ENCODE data around the gene RUFY1.
"Not testable (repeated sequence)": the region's sequence is repeated elsewhere in the genome, so short reads cannot be mapped to it uniquely, and the experiment has no call there.

Gene RUFY1

DNA sequence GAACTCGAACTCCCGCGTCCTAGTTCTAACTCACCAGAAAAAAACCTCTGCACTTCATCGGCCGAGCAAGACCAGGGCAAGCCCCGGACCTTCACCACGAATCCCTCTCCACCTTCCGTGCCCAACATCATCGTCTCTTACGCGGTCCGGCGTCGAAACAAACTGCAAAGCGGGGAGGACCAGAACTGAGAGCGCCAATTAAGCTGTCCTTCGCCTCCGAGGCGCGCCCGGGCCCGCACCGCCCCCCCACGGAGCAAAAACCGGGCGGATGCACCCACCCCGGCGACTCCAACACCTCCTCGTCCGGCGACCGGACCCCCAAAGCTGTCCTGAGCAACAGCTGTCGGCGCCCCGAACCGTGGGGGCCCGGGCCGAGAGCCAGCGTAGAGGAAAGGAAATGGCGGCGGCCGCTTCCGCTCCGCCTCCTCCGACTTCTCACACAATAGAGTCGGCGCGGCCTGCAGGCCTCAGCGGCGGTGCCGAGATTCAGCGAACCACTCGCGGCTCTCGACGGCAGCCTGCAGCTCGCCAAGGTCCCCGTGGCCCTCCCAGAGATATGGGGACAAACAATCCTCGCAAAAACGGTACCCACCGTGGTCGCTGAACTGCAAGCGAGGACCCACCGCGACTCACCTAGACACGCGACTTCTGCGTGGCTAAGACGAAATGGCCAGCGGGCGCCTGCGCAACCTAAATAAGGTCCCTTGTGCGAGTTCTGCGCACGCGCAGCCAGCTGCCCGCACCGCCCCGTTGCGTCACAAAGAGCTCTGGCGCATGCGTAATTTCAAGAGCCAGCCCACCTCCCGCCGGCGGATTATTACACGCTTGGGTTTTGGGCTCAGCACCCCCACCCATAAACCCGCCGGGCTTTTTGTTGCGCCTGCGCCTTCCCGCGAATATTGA lies 72.9 kb downstream of the RUFY1 start, which contains the start of gene HNRNPH1:
Gene HNRNPH1, minus strand, starts transcription at position 669 of the 903 bp plus-strand sequence. Its CDS starts 538 bp downstream, at position 131.
- DNase-seq, result peak; percentile 99

DNA sequence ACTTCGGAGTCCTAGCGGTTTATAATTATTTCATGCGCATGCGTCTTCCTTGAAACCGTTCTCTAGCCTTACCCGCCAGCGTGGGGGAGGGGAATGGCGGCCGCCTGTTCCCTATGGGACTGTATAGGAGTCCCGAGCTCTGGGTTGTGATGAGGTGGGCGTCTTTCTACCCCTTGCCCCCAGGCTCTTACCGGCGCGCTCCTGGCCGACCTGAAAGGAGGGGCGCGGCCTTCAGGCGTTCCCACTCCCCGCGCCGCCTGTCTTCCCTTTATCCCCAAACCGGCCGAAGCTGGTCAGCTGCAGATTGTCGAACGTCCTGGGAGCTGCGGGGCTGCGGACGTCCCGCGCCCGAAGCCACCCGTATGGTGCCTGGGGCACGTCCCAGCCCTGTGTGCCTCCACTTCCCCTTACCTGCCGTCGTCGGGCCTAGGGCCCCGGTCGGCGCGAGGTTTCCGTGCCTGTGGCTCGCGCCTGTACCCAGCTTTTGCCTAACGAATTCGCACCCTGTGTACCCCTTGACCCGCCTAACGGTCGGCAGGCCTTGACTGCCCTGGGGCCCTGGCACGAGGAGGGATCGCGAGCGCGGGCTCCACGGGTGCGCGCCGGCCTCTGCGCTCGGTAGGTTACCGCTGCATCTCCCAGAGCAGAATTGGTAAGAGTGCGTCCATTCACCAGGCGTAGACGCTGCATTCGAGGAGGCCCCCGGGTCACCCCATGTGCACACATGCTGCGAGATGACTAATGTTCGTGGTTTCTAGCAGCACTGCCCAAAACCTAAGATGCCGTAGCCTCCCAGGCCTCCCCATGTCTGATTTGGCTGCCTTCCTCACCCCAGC lies 73.8 kb downstream of the RUFY1 start:
- DNase-seq, result peak; percentile 80

DNA sequence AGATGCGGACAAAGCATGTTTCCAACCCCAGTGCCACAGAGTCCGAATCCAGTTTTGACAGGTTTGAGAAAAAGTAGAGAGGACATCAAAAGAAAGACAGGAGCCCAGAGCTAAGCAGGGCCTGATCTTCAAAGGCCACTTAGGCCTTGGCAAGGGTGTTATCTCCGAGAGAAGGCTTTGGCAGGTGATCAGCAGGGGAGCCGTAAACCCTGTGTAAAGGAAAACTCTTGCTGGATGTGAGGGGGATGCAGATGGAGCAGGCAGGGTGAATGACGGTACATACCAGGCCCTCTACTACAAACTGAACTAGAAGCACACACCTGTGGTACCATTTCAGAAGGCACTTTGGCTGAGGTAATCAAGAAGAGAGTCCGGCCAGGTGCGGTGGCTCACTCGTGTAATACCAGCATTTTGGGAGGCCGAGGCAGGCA lies 74.5 kb downstream of the RUFY1 start:
- DNase-seq, result no peak

DNA sequence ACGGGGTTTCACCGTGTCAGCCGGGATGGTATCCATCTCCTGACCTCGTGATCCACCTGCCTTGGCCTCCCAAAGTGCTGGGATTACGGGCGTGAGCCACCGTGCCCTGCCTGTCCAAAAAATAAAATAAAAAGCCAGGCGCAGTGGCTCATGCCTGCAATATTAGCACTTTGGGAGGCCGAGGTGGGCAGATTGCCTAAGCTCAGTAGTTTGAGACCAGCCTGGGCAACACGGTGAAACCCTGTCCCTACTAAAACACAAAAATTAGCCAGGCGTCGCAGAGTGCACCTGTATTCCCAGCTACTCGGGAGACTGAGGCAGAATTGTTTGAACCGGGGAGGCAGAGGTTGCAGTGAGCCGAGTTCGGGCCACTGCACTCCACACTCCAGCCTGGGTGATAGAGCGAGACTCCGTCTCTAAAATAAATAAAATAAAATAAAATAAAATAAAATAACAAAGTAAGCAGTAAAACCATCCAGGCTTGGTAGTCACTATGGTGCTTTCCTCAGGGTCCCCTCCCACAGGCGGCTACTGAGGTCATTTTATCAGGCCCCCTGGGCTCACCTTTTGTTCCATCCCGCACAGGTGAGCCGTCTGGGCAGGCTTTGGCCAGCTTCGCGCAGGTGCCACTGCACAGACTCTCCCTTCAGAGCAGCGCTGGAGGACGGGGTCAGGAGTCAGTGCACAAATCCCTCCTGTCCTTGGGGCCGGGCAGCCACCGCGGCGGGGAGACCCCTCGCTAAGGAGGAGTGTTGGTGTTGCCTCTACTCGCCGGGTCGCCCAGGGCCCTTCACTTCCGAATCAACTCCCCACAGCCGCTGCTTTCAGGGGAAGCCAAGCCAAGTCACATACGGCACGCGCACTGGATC lies 83.4 kb downstream of the RUFY1 start:
- DNase-seq, result not testable (repeated sequence)

DNA sequence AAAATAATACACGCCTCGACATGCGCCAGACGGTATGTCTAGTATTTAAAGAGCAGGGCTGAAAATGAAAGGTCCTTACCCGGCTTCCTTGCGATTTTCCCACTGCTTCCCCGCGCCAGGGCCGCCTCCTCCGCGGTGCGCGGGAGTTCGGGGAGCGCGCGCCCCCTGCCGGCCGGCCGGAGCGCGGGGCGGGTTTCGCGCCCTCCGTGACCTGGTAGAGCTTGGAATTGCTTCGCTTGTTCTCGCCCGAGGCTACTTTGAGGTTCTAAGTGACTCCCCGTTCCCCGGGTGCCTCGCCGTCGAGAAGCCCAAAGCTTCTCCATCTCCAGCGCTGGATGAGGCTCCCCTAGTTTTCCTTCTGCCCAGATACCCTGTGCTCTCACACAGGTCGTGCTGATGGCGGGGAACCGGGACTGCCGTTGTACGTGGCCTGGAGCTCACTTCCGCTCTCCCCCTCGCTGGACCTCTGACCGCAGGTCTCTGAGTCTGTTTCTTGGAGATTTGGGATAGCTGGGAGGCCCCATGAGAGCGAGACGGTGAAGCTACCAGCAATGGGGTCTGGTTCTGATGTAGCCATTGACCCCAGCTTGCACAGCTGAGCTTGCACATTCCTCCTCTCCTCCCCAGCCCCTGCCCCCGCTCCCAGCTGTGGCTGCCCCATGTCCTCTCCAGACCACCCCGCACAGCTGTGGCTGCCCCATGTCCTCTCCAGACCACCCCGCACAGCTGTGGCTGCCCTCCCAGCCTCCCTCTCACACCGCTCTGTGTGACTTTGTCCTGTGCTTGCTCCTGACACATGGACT lies 84.2 kb downstream of the RUFY1 start:
- DNase-seq, result not testable (repeated sequence)

DNA sequence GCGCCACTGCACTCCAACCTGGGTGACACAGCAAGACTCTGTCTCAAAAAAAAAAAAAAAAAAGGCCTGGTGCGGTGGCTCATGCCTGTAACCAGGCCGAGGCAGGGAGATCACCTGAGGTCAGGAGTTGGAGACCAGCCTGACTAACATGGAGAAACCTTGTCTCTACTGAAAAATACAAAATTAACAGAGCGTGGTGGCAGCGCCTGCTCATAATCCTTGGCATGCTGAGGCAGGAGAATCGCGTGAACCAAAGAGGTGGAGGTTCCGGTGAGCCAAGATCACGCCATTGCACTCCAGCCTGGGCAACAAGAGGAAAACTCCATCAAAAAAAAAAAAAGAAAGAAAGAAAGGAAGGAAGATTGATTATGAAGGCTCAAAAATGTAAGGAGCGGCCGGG lies 88.9 kb downstream of the RUFY1 start:
- DNase-seq, result not testable (repeated sequence)

DNA sequence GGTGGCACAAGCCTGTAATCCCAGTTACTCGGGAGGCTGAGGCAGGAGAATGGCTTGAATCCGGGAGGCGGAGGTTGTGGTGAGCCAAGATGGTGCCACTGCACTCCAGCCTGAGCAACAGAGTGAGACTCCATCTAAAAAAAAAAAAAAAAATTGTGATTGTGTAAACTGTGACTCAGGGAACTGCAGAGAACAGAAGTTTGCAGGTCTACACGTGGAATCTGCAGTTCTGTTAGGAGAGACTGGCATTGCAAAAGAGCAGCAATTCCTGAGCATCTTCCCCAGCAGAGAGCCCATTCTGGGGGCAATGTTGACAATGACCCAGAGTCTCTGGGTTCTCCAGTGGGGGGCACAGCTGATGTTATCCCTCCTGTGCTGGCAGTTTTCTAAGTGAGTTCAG lies 91.4 kb downstream of the RUFY1 start:
- DNase-seq, result not testable (repeated sequence)

DNA sequence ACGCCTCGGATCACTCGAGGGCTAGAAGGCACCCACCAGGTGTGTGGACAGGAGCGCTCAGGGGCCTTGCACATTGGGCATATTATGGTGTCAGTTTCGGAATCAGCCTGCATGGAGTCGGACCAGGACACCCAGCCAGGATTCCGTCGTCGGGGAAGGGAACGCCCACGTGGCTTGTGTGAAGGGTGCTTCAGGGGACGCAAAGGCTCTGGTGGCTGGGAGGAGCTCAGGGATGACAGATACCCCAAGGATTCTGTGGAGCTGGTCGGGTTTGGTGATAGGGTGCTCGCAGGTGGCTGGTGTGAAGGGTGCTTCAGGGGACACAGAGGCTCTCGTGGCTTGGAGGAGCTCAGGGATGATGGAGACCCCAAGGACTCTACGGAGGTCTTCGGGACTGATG lies 92.3 kb downstream of the RUFY1 start:
- DNase-seq, result not testable (repeated sequence)

DNA sequence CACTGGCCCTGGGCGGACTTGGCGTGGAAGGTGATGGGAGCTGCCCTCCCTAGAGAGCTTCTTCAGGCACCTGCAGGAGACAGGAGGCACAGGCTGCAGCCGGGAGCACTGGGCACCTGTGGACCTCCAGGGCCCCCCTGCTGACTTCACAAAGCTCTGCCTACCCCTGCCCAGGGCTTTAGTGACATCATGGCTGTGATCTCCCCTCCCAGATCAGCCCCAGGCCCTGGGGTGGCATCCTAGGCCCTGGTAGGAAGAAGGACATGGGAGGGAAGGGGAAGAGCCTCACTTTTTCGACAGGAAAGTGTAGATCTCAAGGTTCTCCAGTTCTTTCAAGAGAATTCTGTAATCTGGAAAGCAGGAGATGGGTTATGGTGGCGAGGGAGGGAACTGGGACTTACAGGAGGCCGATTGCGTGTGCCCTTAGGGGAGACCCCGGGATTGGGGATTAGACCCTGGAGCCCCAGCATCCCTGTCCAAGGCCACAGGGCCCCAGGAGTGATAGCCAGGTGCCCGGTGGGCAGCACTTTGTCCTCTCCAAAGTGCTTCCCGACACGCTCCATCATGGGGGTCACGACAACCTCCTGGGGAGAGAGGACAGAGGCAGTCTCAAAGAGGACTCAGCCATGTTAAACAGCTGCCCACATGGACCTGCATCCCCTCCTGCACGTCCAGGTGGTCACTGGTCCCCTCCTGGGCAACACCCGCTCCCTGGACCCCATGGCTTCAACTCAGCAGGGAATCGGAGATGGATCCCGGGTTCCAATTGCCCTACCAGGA lies 93.0 kb downstream of the RUFY1 start:
- not testable (repeated sequence) for DNase-seq

DNA sequence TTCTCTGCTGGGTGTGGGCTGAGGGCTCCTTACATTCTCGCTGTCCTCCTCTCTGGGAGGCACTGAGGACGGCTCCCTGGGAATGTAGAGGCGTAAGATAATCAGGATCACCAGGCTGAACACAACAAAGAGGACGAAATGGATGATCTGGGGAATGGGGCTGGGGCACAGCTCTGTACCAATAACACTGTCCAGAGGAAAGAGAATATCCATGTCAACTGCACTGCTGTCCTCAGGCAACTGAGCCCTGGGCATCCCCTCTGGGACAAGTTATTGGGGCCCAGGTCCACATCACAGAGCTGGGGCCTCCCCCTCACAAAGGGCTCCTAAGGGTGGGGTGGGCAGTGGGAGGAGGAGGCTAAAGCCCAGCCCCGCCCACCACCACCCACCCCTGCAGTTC lies 94.4 kb downstream of the RUFY1 start:
- DNase-seq, result not testable (repeated sequence)

DNA sequence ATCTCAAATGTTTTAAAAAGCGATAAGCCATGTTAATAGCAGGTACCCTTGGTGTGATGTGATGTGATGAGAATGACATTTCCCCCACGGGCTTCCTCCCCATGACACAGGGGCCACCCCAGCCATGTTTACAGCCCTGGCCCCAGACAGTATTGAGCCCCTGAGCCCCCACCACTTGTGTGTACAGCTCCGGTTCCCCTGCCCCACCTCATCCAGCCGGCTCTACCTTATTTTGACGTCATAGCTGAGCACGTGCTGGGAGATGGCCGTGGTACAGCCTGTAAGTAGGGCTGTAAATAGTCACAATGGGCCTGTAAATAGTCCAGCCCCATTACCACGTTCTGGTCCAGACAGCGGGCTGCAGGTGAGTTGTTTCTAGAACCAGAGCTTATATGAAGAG lies 98.1 kb downstream of the RUFY1 start:
- DNase-seq, result no peak

DNA sequence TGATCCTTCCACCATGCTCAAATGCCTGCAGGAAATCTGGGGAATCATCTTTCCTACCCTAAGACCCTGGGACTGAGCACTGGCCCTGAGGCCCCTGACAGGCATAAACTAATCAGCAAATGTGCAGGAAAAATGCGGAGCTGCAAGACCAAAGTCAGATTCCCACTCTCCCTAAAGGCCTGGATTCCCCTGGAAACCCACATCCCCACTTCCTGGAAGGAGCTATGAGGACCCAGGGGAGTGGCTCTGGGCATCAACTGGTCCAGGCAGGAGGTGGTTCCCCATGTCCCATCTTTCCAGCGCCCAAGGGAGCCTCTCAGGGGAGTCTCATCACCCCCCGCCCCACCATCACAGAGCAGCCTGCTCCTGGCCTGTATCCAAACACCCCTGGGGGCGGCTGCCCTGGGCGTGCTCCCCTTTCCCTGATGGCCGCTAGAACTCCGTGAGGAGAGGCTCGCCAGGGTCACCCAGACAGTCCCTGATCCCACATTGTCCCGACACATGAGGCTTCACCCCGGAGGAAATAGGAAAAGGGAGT lies 98.9 kb downstream of the RUFY1 start:
- not testable (repeated sequence) for DNase-seq

DNA sequence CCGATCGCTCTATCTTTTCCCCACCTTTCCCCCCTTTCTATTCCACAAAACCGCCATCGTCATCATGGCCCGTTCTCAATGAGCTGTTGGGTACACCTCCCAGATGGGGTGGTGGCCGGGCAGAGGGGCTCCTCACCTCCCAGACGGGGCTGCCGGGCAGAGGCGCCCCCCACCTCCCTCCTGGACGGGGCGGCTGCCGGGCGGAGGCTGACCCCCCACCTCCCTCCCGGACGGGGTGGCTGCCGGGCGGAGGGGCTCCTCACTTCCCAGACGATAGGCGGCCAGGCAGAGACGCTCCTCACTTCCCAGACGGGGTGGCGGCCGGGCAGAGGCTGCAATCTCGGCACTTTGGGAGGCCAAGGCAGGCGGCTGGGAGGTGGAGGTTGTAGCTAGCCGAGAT lies 99.9 kb downstream of the RUFY1 start:
- DNase-seq, result not testable (repeated sequence)

DNA sequence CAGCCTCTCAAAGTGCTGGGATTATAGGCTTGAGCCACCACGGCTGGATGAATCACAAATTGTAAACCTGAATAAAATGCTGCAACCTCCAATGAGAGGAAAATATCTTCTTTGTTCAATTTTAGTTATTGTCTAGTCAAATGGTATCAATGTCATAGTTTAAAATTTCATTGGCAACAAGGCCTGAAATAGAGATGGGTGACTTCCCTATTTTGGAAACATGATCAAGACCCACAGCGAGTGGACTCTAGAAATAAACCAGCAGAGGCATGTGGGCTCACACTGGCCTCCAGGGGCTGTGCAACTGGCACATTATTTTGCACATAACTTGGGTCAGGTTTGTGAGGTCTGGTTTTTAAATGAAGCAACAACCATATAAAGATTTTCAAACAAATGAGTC lies 102.8 kb downstream of the RUFY1 start:
- not testable (repeated sequence) for DNase-seq

DNA sequence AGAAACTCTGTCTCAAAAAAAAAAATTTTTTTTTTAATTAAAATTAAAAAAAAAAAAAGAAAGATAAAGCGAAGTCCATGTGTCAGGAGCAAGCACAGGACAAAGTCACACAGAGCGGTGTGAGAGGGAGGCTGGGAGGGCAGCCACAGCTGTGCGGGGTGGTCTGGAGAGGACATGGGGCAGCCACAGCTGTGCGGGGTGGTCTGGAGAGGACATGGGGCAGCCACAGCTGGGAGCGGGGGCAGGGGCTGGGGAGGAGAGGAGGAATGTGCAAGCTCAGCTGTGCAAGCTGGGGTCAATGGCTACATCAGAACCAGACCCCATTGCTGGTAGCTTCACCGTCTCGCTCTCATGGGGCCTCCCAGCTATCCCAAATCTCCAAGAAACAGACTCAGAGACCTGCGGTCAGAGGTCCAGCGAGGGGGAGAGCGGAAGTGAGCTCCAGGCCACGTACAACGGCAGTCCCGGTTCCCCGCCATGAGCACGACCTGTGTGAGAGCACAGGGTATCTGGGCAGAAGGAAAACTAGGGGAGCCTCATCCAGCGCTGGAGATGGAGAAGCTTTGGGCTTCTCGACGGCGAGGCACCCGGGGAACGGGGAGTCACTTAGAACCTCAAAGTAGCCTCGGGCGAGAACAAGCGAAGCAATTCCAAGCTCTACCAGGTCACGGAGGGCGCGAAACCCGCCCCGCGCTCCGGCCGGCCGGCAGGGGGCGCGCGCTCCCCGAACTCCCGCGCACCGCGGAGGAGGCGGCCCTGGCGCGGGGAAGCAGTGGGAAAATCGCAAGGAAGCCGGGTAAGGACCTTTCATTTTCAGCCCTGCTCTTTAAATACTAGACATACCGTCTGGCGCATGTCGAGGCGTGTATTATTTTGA lies 107.2 kb downstream of the RUFY1 start:
- not testable (repeated sequence) for DNase-seq

DNA sequence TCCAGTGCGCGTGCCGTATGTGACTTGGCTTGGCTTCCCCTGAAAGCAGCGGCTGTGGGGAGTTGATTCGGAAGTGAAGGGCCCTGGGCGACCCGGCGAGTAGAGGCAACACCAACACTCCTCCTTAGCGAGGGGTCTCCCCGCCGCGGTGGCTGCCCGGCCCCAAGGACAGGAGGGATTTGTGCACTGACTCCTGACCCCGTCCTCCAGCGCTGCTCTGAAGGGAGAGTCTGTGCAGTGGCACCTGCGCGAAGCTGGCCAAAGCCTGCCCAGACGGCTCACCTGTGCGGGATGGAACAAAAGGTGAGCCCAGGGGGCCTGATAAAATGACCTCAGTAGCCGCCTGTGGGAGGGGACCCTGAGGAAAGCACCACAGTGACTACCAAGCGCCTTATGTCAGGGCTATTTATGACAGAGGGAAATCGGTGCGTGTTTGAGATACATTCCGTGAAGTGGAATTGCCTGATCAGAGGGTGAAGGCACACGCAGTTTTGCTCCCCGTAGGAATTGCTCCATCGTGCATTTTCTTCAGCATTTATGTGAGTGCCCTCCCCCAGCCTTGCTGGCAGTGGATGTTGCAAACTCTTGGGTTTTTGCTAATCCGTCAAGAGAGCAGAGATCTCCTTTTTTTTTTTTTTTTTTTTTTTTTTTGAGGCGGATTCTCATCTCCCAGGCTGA lies 108.0 kb downstream of the RUFY1 start:
- DNase-seq, result not testable (repeated sequence)
